Activated T-cell treated with anti-CD3 and anti-CD28 coated beads, Interleukin-2, amount 50 U/mL, for 24 hours (primary cell): ENCODE data around the gene IFNGR1.

Experiments used
- DNase-seq: peaks from one replicate; pipeline ENCODE4 v3.0.0-alpha.2; 2020
- H3K27ac Mint-ChIP-seq: 2 replicates; pipeline ENCODE4 v1.8.0; 2020; ENCODE audit warnings: mild to moderate bottlenecking, mixed read lengths
- H3K27me3 Mint-ChIP-seq: 2 replicates; pipeline ENCODE4 v1.8.0; 2020; ENCODE audit warnings: mixed read lengths
- H3K36me3 Mint-ChIP-seq: 2 replicates; pipeline ENCODE4 v1.8.0; 2020; ENCODE audit warnings: low read depth, mixed read lengths
- H3K4me1 Mint-ChIP-seq: 2 replicates; pipeline ENCODE4 v1.8.0; 2020; ENCODE audit warnings: low read depth, mixed read lengths
- H3K4me3 Mint-ChIP-seq: 2 replicates; pipeline ENCODE4 v1.8.0; 2020; ENCODE audit warnings: mild to moderate bottlenecking, moderate library complexity, mixed read lengths
- H3K9me3 Mint-ChIP-seq: 2 replicates; pipeline ENCODE4 v1.8.0; 2020; ENCODE audit warnings: mixed read lengths

The IFNGR1 gene

GRCh38 chr6:137148306-137149034 is 70.7 kb downstream of the IFNGR1 start:
- no peaks in the 10 kb centered on the region for H3K36me3 Mint-ChIP-seq
- H3K4me3 Mint-ChIP-seq = no peak overlapping the region
- no peak for DNase-seq
- peaks cover 8% of the 10 kb centered on the region for H3K27me3 Mint-ChIP-seq
- no peaks in the 10 kb centered on the region for H3K9me3 Mint-ChIP-seq
- no peaks in the 10 kb centered on the region for H3K4me1 Mint-ChIP-seq
- no peak overlapping the region for H3K27ac Mint-ChIP-seq
